NCI-H1105 (cell line): Measurements from ENCODE around the gene SLMAP.
"Not testable (repeated sequence)": the region's sequence is repeated elsewhere in the genome, so short reads cannot be mapped to it uniquely, and the experiment has no call there.

Source experiments
- DNase-seq: peaks from one replicate; lab custom pipeline; 2025; lab: John Stamatoyannopoulos, UW

Gene SLMAP

GRCh38 chr3:57794951-57795350 lies 38.8 kb downstream of the SLMAP start:
- DNase-seq, result no peak

GRCh38 chr3:57796261-57796660 lies 40.2 kb downstream of the SLMAP start:
- DNase-seq, result no peak

- DNase-seq, result no peak
Measured at GRCh38 chr3:57797701-57798487, 41.8 kb downstream of the SLMAP start.

- DNase-seq, result no peak
Measured at GRCh38 chr3:57803647-57804081, 47.6 kb downstream of the SLMAP start.

- no peak for DNase-seq
Measured at GRCh38 chr3:57805266-57805665, 49.2 kb downstream of the SLMAP start.

GRCh38 chr3:57805674-57806073 lies 49.6 kb downstream of the SLMAP start:
- DNase-seq, result no peak

- DNase-seq, result not testable (repeated sequence)
Measured at GRCh38 chr3:57806195-57806594, 50.1 kb downstream of the SLMAP start.

- DNase-seq, result no peak
Measured at GRCh38 chr3:57808961-57809608, 53.0 kb downstream of the SLMAP start.

- no peak for DNase-seq
Measured at GRCh38 chr3:57809609-57809968, 53.5 kb downstream of the SLMAP start.

GRCh38 chr3:57810048-57810447 lies 53.9 kb downstream of the SLMAP start:
- no peak for DNase-seq

GRCh38 chr3:57810471-57811137 lies 54.5 kb downstream of the SLMAP start:
- no peak for DNase-seq

- DNase-seq, result no peak
Measured at GRCh38 chr3:57815036-57815435, 58.9 kb downstream of the SLMAP start.

- no peak for DNase-seq
Measured at GRCh38 chr3:57816471-57817095, 60.5 kb downstream of the SLMAP start.

GRCh38 chr3:57818772-57819171 lies 62.7 kb downstream of the SLMAP start:
- no peak for DNase-seq

GRCh38 chr3:57820479-57820878 lies 64.4 kb downstream of the SLMAP start:
- peak; percentile 11 for DNase-seq

GRCh38 chr3:57821765-57822164 lies 65.7 kb downstream of the SLMAP start:
- DNase-seq, result no peak

- DNase-seq, result no peak
Measured at GRCh38 chr3:57822686-57823085, 66.6 kb downstream of the SLMAP start.

- DNase-seq, result no peak
Measured at GRCh38 chr3:57825116-57825515, 69.0 kb downstream of the SLMAP start.

GRCh38 chr3:57826245-57826951 lies 70.3 kb downstream of the SLMAP start:
- no peak for DNase-seq

- no peak for DNase-seq
Measured at GRCh38 chr3:57826952-57827723, 71.0 kb downstream of the SLMAP start.

GRCh38 chr3:57827757-57828156 lies 71.6 kb downstream of the SLMAP start:
- DNase-seq, result no peak
